Skeletal muscle tissue (tissue), 4 donors: Measurements from ENCODE around the gene TRIP11. TPM values are rescaled to one million over a fixed set of nuclear protein-coding genes. Genes with fewer than 3 reads are reported as not detected.

Source experiments
- H3K27ac ChIP-seq: one replicate; pipeline ENCODE4 v1.7.0; 2013; ENCODE audit warnings: mild to moderate bottlenecking, low read depth, low read length, inconsistent platforms
- H3K27me3 ChIP-seq, 3 donors: one replicate each; pipeline ENCODE4 v1.7.0; 2013; ENCODE audit warnings: low read length in 3 of 3; ENCODE audit not compliant: control insufficient read depth in 3 of 3, insufficient read depth in 3 of 3
- H3K36me3 ChIP-seq, 3 donors: one replicate each; pipeline ENCODE4 v1.7.0; 2013; ENCODE audit warnings: low read length in 3 of 3; ENCODE audit not compliant: control insufficient read depth in 3 of 3, insufficient read depth in 3 of 3
- H3K4me1 ChIP-seq, 3 donors: one replicate each; pipeline ENCODE4 v1.7.0; 2013; ENCODE audit warnings: low read length in 3 of 3, mild to moderate bottlenecking in 3 of 3; ENCODE audit not compliant: control insufficient read depth in 3 of 3, insufficient read depth in 3 of 3
- H3K4me3 ChIP-seq, 3 donors: one replicate each; pipeline ENCODE4 v1.7.0; 2013; ENCODE audit warnings: low read length in 3 of 3
- H3K9ac ChIP-seq, 3 donors: one replicate each; pipeline ENCODE4 v1.7.0; 2013; ENCODE audit warnings: low read length in 3 of 3, mild to moderate bottlenecking in 3 of 3, moderate library complexity in 2 of 3, low read depth in 1 of 3
- H3K9me3 ChIP-seq, 3 donors: one replicate each; pipeline ENCODE4 v1.7.0; 2013; ENCODE audit warnings: low read length in 3 of 3; ENCODE audit not compliant: control insufficient read depth in 3 of 3
- total RNA-seq: library from RNA; depleted of rRNA; stranded (reverse); fragments of >200 nt; gene quantifications from one replicate; pipeline ENCODE4 v1.2.3, GENCODE V29; 2014
- donor health status: Osteomylitis.

TRIP11 gene
- total RNA-seq, 1 donor from 2014 or later = 10.4 TPM

GRCh38 chr14:91963465-91963864 lies 76.4 kb downstream of the TRIP11 start:
- H3K4me3 ChIP-seq = no peak overlapping the region
- no peak overlapping the region for H3K27ac ChIP-seq
- H3K9ac ChIP-seq = no peak overlapping the region
- H3K36me3 ChIP-seq = peaks cover 2 to 6% (median 3%) of the 10 kb centered on the region in 3 donors
- H3K4me1 ChIP-seq = no peaks in the 10 kb centered on the region
- H3K9me3 ChIP-seq = no peaks in the 10 kb centered on the region
- H3K27me3 ChIP-seq = no peaks in the 10 kb centered on the region

- Histone ChIP-seq H3K9me3 (no peaks in the 10 kb centered on the region), H3K36me3 (no peaks in the 10 kb centered on the region), H3K9ac (no peak overlapping the region), H3K4me1 (no peaks in the 10 kb centered on the region), H3K4me3 (no peak overlapping the region), H3K27me3 (no peaks in the 10 kb centered on the region), H3K27ac (no peak overlapping the region)
Measured at GRCh38 chr14:91961297-91962220, 78.3 kb downstream of the TRIP11 start.

GRCh38 chr14:91957876-91958313 lies 82.0 kb downstream of the TRIP11 start:
- H3K27me3 ChIP-seq = peaks cover 0 to 4% (median 0%) of the 10 kb centered on the region in 3 donors
- H3K4me3 ChIP-seq = no peak overlapping the region
- H3K27ac ChIP-seq = no peak overlapping the region
- H3K36me3 ChIP-seq = no peaks in the 10 kb centered on the region
- no peaks in the 10 kb centered on the region for H3K9me3 ChIP-seq
- H3K9ac ChIP-seq = no peak overlapping the region
- no peaks in the 10 kb centered on the region for H3K4me1 ChIP-seq

GRCh38 chr14:91956616-91957015 lies 83.2 kb downstream of the TRIP11 start:
- Histone ChIP-seq H3K9me3 (no peaks in the 10 kb centered on the region), H3K4me3 (no peak overlapping the region), H3K4me1 (no peaks in the 10 kb centered on the region), H3K27ac (no peak overlapping the region), H3K9ac (no peak overlapping the region), H3K36me3 (no peaks in the 10 kb centered on the region), H3K27me3 (peaks cover 0 to 4% (median 0%) of the 10 kb centered on the region in 3 donors)

GRCh38 chr14:91955168-91955567 lies 84.7 kb downstream of the TRIP11 start:
- no peak overlapping the region for H3K4me3 ChIP-seq
- no peak overlapping the region for H3K27ac ChIP-seq
- H3K9ac ChIP-seq = no peak overlapping the region
- H3K27me3 ChIP-seq = peaks cover 0 to 4% (median 0%) of the 10 kb centered on the region in 3 donors
- H3K36me3 ChIP-seq = no peaks in the 10 kb centered on the region
- no peaks in the 10 kb centered on the region for H3K9me3 ChIP-seq
- H3K4me1 ChIP-seq = no peaks in the 10 kb centered on the region

GRCh38 chr14:91953170-91953985 lies 86.5 kb downstream of the TRIP11 start:
- Histone ChIP-seq H3K36me3 (no peaks in the 10 kb centered on the region), H3K9ac (no peak overlapping the region), H3K4me1 (no peaks in the 10 kb centered on the region), H3K27ac (no peak overlapping the region), H3K4me3 (no peak overlapping the region), H3K9me3 (no peaks in the 10 kb centered on the region), H3K27me3 (peaks cover 1 to 5% (median 4%) of the 10 kb centered on the region in 3 donors)

- Histone ChIP-seq H3K36me3 (no peaks in the 10 kb centered on the region), H3K4me3 (peak within 1 kb of the TSS; percentile 64 to 74 (median 71)), H3K9me3 (no peaks in the 10 kb centered on the region), H3K27me3 (peaks cover 24 to 37% (median 28%) of the 10 kb centered on the region in 3 donors), H3K27ac (peak within 1 kb of the TSS; percentile 73), H3K9ac (peak within 1 kb of the TSS; percentile 65 to 68 (median 68)), H3K4me1 (peaks cover 2 to 8% (median 6%) of the 10 kb centered on the region in 3 donors)
Measured at GRCh38 chr14:91947475-91948184, 92.2 kb downstream of the TRIP11 start, which contains the start of gene FBLN5. Gene FBLN5, minus strand, starts transcription at chr14:91947694. Its CDS starts 465 bp downstream, at chr14:91947229.

GRCh38 chr14:91946622-91947474 lies 93.0 kb downstream of the TRIP11 start:
- peaks cover 2 to 8% (median 6%) of the 10 kb centered on the region in 3 donors for H3K4me1 ChIP-seq
- peak overlapping the region; percentile 65 to 68 (median 68) for H3K9ac ChIP-seq
- H3K36me3 ChIP-seq = no peaks in the 10 kb centered on the region
- peak overlapping the region; percentile 64 to 74 (median 71) for H3K4me3 ChIP-seq
- H3K9me3 ChIP-seq = no peaks in the 10 kb centered on the region
- H3K27ac ChIP-seq = peak overlapping the region; percentile 73
- H3K27me3 ChIP-seq = peaks cover 24 to 37% (median 28%) of the 10 kb centered on the region in 3 donors
